HEK293 (cell line): ENCODE results near the gene ATP1A3.

ENCODE experiments used
- PRDM6 ChIP-seq: fragments of 450-650 bp; formaldehyde crosslinking; IDR thresholded peaks from 2 replicates; pipeline ENCODE4 v1.5.1; 2017; ENCODE audit warnings: missing biosample characterization, missing genetic modification characterization
- ZNF777 ChIP-seq: fragments of 450-650 bp; formaldehyde crosslinking; IDR thresholded peaks from 2 replicates; pipeline ENCODE4 v1.5.1; 2017; ENCODE audit warnings: missing biosample characterization, missing genetic modification characterization, borderline replicate concordance

DNA sequence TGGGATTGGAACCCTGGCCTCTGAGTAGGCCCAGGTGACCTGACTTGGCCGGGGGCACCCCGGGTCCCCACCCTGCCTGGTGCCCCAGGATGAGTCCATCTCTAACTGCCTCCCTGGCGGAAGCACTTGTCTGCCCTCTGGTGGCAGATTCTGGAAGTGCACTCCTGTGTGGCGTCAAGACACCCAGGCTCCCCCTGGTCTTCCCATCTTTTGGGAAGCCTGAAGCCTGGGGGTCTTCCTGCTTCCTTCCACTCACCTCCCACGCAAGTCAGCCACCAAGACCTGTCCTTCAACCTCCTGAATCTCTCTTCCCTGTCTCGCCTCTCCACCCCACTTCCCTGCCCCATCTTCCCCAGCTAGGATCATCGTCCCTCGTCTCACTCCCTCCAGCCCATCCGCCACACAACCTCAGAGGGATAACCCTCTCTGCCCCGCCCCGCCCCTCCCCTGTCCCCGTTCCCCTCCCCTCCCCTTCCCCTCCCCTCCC is 42.3 kb downstream of the ATP1A3 start:
- TF ChIP-seq PRDM6 (tag by site-specific recombination) (no peak), ZNF777 (tag by site-specific recombination) (no peak)
